Measurements from ENCODE around the gene ING1.
"Not testable (repeated sequence)": the region's sequence is repeated elsewhere in the genome, so short reads cannot be mapped to it uniquely, and the experiment has no call there.

ING1 gene

GRCh38 chr13:110700186-110700585, 13.3 kb upstream of the ING1 start:
- no peak for DNase-seq (ENCODE audit: low read depth in 1 of 2, low spot score in 1 of 2)
- Histone ChIP-seq H3K4me3 (replicated peaks; ENCODE audit: insufficient read depth, low read length) (no peak overlapping the region), H3K27me3 (ENCODE audit: insufficient read depth, poor library complexity, severe bottlenecking) (no peaks in the 10 kb centered on the region), H3K27ac (replicated peaks) (peak overlapping the region; percentile 44; the same call in 1 of the 2 replicates)
- TF ChIP-seq, protein P1, sequence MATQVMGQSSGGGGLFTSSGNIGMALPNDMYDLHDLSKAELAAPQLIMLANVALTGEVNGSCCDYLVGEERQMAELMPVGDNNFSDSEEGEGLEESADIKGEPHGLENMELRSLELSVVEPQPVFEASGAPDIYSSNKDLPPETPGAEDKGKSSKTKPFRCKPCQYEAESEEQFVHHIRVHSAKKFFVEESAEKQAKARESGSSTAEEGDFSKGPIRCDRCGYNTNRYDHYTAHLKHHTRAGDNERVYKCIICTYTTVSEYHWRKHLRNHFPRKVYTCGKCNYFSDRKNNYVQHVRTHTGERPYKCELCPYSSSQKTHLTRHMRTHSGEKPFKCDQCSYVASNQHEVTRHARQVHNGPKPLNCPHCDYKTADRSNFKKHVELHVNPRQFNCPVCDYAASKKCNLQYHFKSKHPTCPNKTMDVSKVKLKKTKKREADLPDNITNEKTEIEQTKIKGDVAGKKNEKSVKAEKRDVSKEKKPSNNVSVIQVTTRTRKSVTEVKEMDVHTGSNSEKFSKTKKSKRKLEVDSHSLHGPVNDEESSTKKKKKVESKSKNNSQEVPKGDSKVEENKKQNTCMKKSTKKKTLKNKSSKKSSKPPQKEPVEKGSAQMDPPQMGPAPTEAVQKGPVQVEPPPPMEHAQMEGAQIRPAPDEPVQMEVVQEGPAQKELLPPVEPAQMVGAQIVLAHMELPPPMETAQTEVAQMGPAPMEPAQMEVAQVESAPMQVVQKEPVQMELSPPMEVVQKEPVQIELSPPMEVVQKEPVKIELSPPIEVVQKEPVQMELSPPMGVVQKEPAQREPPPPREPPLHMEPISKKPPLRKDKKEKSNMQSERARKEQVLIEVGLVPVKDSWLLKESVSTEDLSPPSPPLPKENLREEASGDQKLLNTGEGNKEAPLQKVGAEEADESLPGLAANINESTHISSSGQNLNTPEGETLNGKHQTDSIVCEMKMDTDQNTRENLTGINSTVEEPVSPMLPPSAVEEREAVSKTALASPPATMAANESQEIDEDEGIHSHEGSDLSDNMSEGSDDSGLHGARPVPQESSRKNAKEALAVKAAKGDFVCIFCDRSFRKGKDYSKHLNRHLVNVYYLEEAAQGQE (IDR thresholded peaks at IDR 0.05; ENCODE audit: insufficient replicate concordance, low read depth), result no peak
- TF ChIP-seq SPI1 (IDR thresholded peaks at IDR 0.05; ENCODE audit: borderline replicate concordance, low read depth) (no peak), POLR2AphosphoS5 (IDR thresholded peaks at IDR 0.05; ENCODE audit: low read depth) (no peak), GABPA (IDR thresholded peaks at IDR 0.05; ENCODE audit: low read depth) (no peak)
- TF ChIP-seq, protein P2, sequence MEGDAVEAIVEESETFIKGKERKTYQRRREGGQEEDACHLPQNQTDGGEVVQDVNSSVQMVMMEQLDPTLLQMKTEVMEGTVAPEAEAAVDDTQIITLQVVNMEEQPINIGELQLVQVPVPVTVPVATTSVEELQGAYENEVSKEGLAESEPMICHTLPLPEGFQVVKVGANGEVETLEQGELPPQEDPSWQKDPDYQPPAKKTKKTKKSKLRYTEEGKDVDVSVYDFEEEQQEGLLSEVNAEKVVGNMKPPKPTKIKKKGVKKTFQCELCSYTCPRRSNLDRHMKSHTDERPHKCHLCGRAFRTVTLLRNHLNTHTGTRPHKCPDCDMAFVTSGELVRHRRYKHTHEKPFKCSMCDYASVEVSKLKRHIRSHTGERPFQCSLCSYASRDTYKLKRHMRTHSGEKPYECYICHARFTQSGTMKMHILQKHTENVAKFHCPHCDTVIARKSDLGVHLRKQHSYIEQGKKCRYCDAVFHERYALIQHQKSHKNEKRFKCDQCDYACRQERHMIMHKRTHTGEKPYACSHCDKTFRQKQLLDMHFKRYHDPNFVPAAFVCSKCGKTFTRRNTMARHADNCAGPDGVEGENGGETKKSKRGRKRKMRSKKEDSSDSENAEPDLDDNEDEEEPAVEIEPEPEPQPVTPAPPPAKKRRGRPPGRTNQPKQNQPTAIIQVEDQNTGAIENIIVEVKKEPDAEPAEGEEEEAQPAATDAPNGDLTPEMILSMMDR (IDR thresholded peaks at IDR 0.05; ENCODE audit: insufficient read depth, low read length), result no peak

DNA sequence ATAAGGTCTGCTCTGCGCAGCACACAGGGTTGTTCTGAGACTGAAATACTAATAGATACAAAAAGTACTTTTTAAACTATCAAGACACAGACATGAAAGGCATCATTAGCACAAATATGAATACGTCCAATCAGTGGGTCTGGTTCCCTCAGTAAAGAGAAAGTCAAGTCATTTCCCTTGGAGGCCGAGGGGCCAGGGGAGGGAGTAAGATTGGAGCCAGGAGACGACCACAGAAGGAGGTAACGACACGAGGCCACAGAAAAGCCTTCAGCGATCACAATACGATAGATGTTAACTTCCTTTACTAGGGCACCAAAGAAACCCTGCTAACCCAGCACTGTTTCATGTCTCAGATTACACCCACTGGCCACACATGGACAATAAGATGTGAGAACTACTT, 12.9 kb upstream of the ING1 start:
- Histone ChIP-seq H3K4me3 (replicated peaks; ENCODE audit: insufficient read depth, low read length) (no peak overlapping the region), H3K27ac (replicated peaks) (no peak overlapping the region), H3K27me3 (ENCODE audit: insufficient read depth, poor library complexity, severe bottlenecking) (no peaks in the 10 kb centered on the region)
- TF ChIP-seq POLR2AphosphoS5 (IDR thresholded peaks at IDR 0.05; ENCODE audit: low read depth) (no peak), GABPA (IDR thresholded peaks at IDR 0.05; ENCODE audit: low read depth) (no peak), SPI1 (IDR thresholded peaks at IDR 0.05; ENCODE audit: borderline replicate concordance, low read depth) (no peak)
- TF ChIP-seq, protein P2 (IDR thresholded peaks at IDR 0.05; ENCODE audit: insufficient read depth, low read length), result no peak
- TF ChIP-seq, protein P1 (IDR thresholded peaks at IDR 0.05; ENCODE audit: insufficient replicate concordance, low read depth), result no peak
- no peak for DNase-seq (ENCODE audit: low read depth in 1 of 2, low spot score in 1 of 2)

DNA sequence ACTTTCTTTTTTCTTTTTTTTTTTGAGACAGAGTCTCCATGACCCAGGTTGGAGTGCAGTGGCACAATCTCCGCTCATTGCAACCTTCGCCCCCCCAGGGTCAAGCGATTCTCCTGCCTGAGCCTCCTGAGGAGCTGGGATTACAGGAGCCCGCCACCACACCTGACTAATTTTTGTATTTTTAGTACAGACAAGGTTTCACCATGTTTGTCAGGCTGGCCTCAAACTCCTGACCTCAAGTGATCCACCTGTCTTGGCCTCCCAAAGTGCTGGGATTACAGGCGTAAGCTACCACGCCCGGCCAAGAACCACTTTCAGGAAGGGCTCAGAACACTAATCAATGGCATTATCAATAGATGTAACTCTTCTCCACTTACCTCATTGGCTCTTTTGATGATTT, 12.4 kb upstream of the ING1 start:
- H3K27me3 ChIP-seq (ENCODE audit: insufficient read depth, poor library complexity, severe bottlenecking); H3K27ac ChIP-seq (replicated peaks); DNase-seq (ENCODE audit: low read depth in 1 of 2, low spot score in 1 of 2); H3K4me3 ChIP-seq (replicated peaks; ENCODE audit: insufficient read depth, low read length): not testable (repeated sequence)

- no peak for TF ChIP-seq SPI1 (IDR thresholded peaks at IDR 0.05; ENCODE audit: borderline replicate concordance, low read depth)
- TF ChIP-seq POLR2AphosphoS5 (IDR thresholded peaks at IDR 0.05; ENCODE audit: low read depth), result no peak
- TF ChIP-seq GABPA (IDR thresholded peaks at IDR 0.05; ENCODE audit: low read depth), result no peak
- TF ChIP-seq, protein P2 (IDR thresholded peaks at IDR 0.05; ENCODE audit: insufficient read depth, low read length), result no peak
- TF ChIP-seq, protein P1 (IDR thresholded peaks at IDR 0.05; ENCODE audit: insufficient replicate concordance, low read depth), result no peak
- Histone ChIP-seq H3K27me3 (ENCODE audit: insufficient read depth, poor library complexity, severe bottlenecking) (no peaks in the 10 kb centered on the region), H3K4me3 (replicated peaks; ENCODE audit: insufficient read depth, low read length) (no peak overlapping the region), H3K27ac (replicated peaks) (peak overlapping the region; percentile 40)
- no peak for DNase-seq (ENCODE audit: low read depth in 1 of 2, low spot score in 1 of 2)
Observed at GRCh38 chr13:110702089-110702488, 11.4 kb upstream of the ING1 start.
